PFSK-1 (cell line): ENCODE measurements around the gene TEX55.

Experiments
- FOXP2 ChIP-seq: optimal IDR thresholded peaks from 2 replicates; pipeline ENCODE3; 2011; ENCODE audit warnings: borderline replicate concordance, control low read depth, inconsistent platforms; ENCODE audit not compliant: insufficient read depth; ENCODE audit errors: extremely low read length, extremely low read depth
- POLR2AphosphoS5 ChIP-seq: IDR thresholded peaks from 2 replicates; pipeline ENCODE4 v1.6.1; 2012; ENCODE audit warnings: low read depth, mild to moderate bottlenecking, control low read depth, low read length, moderate library complexity
- SIN3A ChIP-seq: IDR thresholded peaks from 2 replicates; pipeline ENCODE4 v1.6.1; 2012; ENCODE audit warnings: mild to moderate bottlenecking, low read length, moderate library complexity, borderline replicate concordance; ENCODE audit not compliant: insufficient read depth
- TAF1 ChIP-seq: IDR thresholded peaks from 2 replicates; pipeline ENCODE4 v1.6.1; 2012; ENCODE audit warnings: low read length, control low read depth, borderline replicate concordance; ENCODE audit not compliant: insufficient read depth
- TF ChIP-seq, protein P1 (sequence below), 2 experiments: IDR thresholded peaks; 2 replicates each; pipeline versions ENCODE4 v1.6.1 to v1.8.0; 2011 to 2012; ENCODE audit warnings: low read depth in 2 of 2, low read length in 2 of 2, control low read depth in 1 of 2, inconsistent platforms in 1 of 2, mild to moderate bottlenecking in 1 of 2, moderate library complexity in 1 of 2; ENCODE audit not compliant: insufficient read depth in 1 of 2

The TEX55 gene

DNA sequence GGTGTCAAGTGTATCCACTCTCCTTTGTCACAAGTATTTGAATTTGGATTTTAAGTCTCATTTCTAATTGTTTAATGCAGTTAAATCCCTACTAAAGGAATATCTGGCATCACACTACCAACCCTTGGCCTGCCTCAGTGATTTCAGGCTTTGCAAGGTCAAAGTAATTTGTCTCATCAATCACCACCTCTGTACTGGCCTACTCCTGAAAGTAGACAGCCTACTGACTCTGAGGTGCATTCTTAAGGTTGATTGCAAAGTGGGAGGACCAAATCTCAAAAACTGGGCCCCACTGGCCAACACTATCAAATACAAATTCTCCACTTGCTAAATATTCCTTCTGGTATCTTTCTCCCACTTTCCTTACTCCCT lies 851 bp upstream of the TEX55 start:
- TF ChIP-seq FOXP2 (no peak), POLR2AphosphoS5 (no peak), SIN3A (no peak), TAF1 (no peak)
- TF ChIP-seq, protein P1, sequence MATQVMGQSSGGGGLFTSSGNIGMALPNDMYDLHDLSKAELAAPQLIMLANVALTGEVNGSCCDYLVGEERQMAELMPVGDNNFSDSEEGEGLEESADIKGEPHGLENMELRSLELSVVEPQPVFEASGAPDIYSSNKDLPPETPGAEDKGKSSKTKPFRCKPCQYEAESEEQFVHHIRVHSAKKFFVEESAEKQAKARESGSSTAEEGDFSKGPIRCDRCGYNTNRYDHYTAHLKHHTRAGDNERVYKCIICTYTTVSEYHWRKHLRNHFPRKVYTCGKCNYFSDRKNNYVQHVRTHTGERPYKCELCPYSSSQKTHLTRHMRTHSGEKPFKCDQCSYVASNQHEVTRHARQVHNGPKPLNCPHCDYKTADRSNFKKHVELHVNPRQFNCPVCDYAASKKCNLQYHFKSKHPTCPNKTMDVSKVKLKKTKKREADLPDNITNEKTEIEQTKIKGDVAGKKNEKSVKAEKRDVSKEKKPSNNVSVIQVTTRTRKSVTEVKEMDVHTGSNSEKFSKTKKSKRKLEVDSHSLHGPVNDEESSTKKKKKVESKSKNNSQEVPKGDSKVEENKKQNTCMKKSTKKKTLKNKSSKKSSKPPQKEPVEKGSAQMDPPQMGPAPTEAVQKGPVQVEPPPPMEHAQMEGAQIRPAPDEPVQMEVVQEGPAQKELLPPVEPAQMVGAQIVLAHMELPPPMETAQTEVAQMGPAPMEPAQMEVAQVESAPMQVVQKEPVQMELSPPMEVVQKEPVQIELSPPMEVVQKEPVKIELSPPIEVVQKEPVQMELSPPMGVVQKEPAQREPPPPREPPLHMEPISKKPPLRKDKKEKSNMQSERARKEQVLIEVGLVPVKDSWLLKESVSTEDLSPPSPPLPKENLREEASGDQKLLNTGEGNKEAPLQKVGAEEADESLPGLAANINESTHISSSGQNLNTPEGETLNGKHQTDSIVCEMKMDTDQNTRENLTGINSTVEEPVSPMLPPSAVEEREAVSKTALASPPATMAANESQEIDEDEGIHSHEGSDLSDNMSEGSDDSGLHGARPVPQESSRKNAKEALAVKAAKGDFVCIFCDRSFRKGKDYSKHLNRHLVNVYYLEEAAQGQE (IDR thresholded peaks at IDR 0.05; ENCODE audit: insufficient read depth in 1 of 2, low read depth in 2 of 2, low read length in 2 of 2): no peak

DNA sequence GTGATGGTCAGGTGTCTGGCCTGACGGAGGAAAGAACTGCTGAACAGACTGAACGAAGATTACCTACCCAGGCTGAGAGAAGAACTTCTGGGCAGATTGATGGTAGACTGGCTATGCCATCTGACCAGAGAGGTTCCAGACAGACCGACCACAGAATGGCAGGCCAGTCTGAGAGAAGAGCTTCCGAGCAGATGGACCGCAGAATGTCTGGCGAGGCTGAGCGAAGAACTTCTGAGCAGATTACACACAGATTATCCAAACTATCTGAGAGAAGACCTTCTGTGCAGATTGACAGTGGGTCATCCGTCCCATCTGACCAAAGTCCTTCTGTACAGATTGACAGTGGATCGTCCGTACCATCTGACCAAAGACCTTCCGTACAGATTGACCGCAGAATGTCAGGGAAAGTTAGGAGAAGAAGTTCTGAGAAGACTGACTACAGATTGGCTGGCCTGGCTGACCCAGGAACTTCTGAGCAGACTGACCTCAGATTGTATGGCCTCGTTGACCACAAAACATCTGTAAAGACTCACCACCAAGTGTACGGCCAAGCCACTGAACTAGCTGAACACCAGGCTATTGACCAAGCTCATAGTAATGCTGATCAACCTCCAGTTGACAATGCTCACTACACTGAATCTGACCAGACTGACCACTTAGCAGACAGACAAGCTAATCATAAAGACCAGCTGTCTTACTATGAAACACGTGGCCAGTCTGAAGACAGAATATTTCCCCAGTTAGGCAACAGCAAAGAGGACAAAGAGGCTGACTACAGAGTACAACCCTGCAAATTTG lies 812 bp downstream of the TEX55 start:
- TF ChIP-seq, protein P1 (IDR thresholded peaks at IDR 0.05; ENCODE audit: insufficient read depth in 1 of 2, low read depth in 2 of 2, low read length in 2 of 2): no peak
- TF ChIP-seq POLR2AphosphoS5 (no peak), TAF1 (no peak), FOXP2 (no peak), SIN3A (no peak)

DNA sequence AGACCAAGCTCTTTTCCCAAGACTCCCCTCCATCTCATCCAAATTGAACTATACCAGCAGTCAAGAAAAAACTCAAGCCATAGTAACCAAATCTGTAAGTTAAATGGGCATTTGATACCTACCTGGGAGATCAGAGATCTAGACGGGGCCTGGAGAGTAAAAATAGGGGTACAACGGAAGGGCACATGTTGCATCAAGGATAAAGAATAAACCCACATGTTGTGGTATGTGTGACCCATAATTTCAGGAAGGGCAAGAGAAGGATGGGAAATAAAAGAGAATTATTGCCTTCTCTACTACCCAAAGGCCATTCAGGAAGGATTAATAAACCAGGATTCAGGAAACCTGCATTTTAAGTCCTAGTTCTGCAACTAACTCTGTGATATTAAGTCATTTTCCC lies 1.5 kb downstream of the TEX55 start:
- TF ChIP-seq SIN3A: no peak
- no peak for TF ChIP-seq TAF1
- TF ChIP-seq POLR2AphosphoS5: no peak
- no peak for TF ChIP-seq FOXP2
- TF ChIP-seq, protein P1 (IDR thresholded peaks at IDR 0.05; ENCODE audit: insufficient read depth in 1 of 2, low read depth in 2 of 2, low read length in 2 of 2): no peak

DNA sequence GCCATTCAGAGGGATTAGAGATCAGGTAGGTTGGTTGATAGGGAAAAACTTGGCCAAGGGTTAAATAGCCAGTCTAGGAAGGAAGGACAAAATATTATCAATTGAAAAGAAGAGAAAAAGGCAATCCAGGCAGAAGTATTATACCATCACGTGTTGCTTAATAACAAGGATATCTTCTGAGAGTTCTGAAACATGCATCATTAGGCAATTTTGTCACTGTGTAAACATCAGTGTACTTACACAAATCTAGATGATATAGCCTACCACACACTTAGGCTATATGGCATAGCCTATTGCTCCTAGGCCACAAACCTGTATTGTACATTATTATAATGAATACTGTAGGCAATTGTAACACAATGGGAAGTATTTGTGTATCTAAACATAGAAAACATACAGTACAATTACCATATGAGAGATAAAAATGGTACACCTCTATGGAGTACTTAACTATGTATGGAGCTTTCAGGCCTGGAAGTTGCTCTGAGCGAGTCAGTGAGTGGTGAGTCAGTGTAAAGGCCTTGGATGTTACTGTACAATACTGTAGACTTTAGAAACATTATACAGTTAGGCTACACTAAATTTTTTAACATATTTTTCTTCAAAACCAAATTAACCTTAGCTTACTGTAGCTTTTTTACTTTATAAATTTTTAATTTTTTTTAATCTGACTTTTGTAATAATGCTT lies 2.7 kb downstream of the TEX55 start:
- TF ChIP-seq POLR2AphosphoS5: no peak

DNA sequence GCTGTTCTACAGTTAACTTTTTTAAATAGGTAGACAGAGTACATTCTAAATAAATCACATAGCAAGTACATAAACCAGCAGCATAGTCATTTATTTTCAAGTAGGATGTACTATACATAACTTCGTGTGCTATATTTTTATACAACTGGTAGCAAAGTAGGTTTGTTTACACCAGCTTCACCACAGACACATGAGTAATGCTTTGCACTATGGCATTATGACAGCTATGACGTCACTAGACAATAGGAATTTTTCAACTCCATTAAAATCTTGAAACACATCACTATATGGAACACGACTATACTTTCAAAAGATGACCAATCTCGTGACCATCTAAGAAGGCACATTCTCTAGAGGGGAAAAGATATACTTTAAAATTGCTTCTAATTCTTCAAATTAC lies 3.5 kb downstream of the TEX55 start:
- TF ChIP-seq, protein P1 (IDR thresholded peaks at IDR 0.05; ENCODE audit: insufficient read depth in 1 of 2, low read depth in 2 of 2, low read length in 2 of 2): no peak
- no peak for TF ChIP-seq SIN3A
- TF ChIP-seq FOXP2: no peak
- no peak for TF ChIP-seq POLR2AphosphoS5
- TF ChIP-seq TAF1: no peak
